ENCODE results near the gene PGAM5.

PGAM5 gene

GRCh38 chr12:132723764-132724140, 13.1 kb downstream of the PGAM5 start:
- no peaks in the 10 kb centered on the region for H3K9me3 ChIP-seq (ENCODE audit: insufficient read depth, low read depth, low read length)
- H3K4me3 ChIP-seq (ENCODE audit: low read length), result no peak overlapping the region
- H3K9ac ChIP-seq (ENCODE audit: low read depth, low read length), result no peak overlapping the region
- no peaks in the 10 kb centered on the region for H3K4me1 ChIP-seq (ENCODE audit: insufficient read depth, low read length)
- H3K27me3 ChIP-seq (ENCODE audit: insufficient read depth, low read length), result no peaks in the 10 kb centered on the region
- no peak overlapping the region for H3K27ac ChIP-seq (ENCODE audit: low read depth, low read length)
- H3K36me3 ChIP-seq (ENCODE audit: insufficient read depth, low read length), result peaks cover 93% of the 10 kb centered on the region
- WGBS, result 100% methylated on average over 2 of the region's 2 CpGs

- no peak overlapping the region for H3K4me3 ChIP-seq (ENCODE audit: low read length)
- H3K4me1 ChIP-seq (ENCODE audit: insufficient read depth, low read length), result no peaks in the 10 kb centered on the region
- H3K9ac ChIP-seq (ENCODE audit: low read depth, low read length), result no peak overlapping the region
- peaks cover 2% of the 10 kb centered on the region; the same call in 1 of the 2 replicates for H3K9me3 ChIP-seq (ENCODE audit: insufficient read depth, low read depth, low read length)
- no peaks in the 10 kb centered on the region for H3K27me3 ChIP-seq (ENCODE audit: insufficient read depth, low read length)
- peaks cover 90% of the 10 kb centered on the region for H3K36me3 ChIP-seq (ENCODE audit: insufficient read depth, low read length)
- 93% methylated on average over 30 of the region's 30 CpGs for WGBS
- no peak overlapping the region for H3K27ac ChIP-seq (ENCODE audit: low read depth, low read length)
These were observed 14.0 kb downstream of the PGAM5 start for GRCh38 chr12:132724506-132725241.

DNA sequence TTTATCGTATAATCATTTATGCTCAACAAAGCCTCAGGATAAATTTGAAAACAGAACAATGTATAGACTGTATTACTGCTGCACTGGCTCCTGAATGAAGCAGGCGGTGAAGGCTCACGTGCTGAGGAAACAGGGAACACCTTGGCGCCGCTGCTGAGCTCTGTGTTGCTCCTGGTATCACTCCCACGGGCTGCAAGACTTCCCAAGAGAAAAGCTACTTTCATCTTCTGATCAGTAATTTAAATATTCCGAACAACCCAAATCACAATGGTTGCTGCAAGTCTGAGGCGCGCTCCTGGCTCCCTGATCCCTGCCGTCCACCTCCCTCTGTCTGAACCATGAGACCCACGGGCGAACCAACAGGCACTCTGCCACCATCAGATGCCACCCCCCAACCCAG, 15.7 kb downstream of the PGAM5 start:
- no peaks in the 10 kb centered on the region for H3K27me3 ChIP-seq (ENCODE audit: insufficient read depth, low read length)
- peaks cover 93% of the 10 kb centered on the region for H3K36me3 ChIP-seq (ENCODE audit: insufficient read depth, low read length)
- 96% methylated on average over 12 of the region's 12 CpGs for WGBS
- peaks cover 6% of the 10 kb centered on the region; the same call in 1 of the 2 replicates for H3K9me3 ChIP-seq (ENCODE audit: insufficient read depth, low read depth, low read length)
- H3K4me1 ChIP-seq (ENCODE audit: insufficient read depth, low read length), result no peaks in the 10 kb centered on the region
- no peak overlapping the region for H3K27ac ChIP-seq (ENCODE audit: low read depth, low read length)
- H3K9ac ChIP-seq (ENCODE audit: low read depth, low read length), result no peak overlapping the region
- no peak overlapping the region for H3K4me3 ChIP-seq (ENCODE audit: low read length)

GRCh38 chr12:132727091-132727794, 16.6 kb downstream of the PGAM5 start:
- no peak overlapping the region for H3K9ac ChIP-seq (ENCODE audit: low read depth, low read length)
- H3K9me3 ChIP-seq (ENCODE audit: insufficient read depth, low read depth, low read length), result peaks cover 6% of the 10 kb centered on the region; the same call in 1 of the 2 replicates
- H3K4me3 ChIP-seq (ENCODE audit: low read length), result no peak overlapping the region
- peaks cover 95% of the 10 kb centered on the region for H3K36me3 ChIP-seq (ENCODE audit: insufficient read depth, low read length)
- no peaks in the 10 kb centered on the region for H3K4me1 ChIP-seq (ENCODE audit: insufficient read depth, low read length)
- no peak overlapping the region for H3K27ac ChIP-seq (ENCODE audit: low read depth, low read length)
- WGBS, result 93% methylated on average over 37 of the region's 37 CpGs
- no peaks in the 10 kb centered on the region for H3K27me3 ChIP-seq (ENCODE audit: insufficient read depth, low read length)

DNA sequence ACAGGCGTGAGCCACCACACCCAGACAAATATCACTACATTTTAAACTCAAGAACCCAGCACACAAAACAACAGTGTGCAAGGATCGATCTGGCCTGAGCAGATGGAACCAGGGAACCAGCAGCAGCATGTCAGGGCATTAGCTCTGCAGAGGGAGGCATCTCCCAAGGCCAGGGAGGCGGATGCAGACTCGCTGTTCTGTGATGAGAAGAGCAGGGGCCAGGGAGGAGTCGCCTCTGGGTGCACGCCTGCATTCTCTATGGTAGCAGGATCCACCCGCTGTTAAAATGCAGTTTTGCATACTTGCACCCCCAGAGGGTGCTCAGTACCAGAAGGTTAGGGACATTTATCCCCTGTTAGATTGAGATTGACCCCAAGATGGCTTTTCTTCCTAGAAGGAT, 17.9 kb downstream of the PGAM5 start:
- Histone ChIP-seq H3K27ac (ENCODE audit: low read depth, low read length) (no peak overlapping the region), H3K9ac (ENCODE audit: low read depth, low read length) (no peak overlapping the region), H3K36me3 (ENCODE audit: insufficient read depth, low read length) (peaks cover 97% of the 10 kb centered on the region), H3K9me3 (ENCODE audit: insufficient read depth, low read depth, low read length) (peaks cover 6% of the 10 kb centered on the region; the same call in 1 of the 2 replicates), H3K4me3 (ENCODE audit: low read length) (no peak overlapping the region), H3K27me3 (ENCODE audit: insufficient read depth, low read length) (no peaks in the 10 kb centered on the region), H3K4me1 (ENCODE audit: insufficient read depth, low read length) (no peaks in the 10 kb centered on the region)
- WGBS, result 93% methylated on average over 7 of the region's 7 CpGs

GRCh38 chr12:132729541-132730320, 19.1 kb downstream of the PGAM5 start:
- peaks cover 6% of the 10 kb centered on the region; the same call in 1 of the 2 replicates for H3K9me3 ChIP-seq (ENCODE audit: insufficient read depth, low read depth, low read length)
- no peaks in the 10 kb centered on the region for H3K27me3 ChIP-seq (ENCODE audit: insufficient read depth, low read length)
- no peaks in the 10 kb centered on the region for H3K4me1 ChIP-seq (ENCODE audit: insufficient read depth, low read length)
- no peak overlapping the region for H3K9ac ChIP-seq (ENCODE audit: low read depth, low read length)
- WGBS, result 93% methylated on average over 24 of the region's 24 CpGs
- H3K27ac ChIP-seq (ENCODE audit: low read depth, low read length), result no peak overlapping the region
- H3K36me3 ChIP-seq (ENCODE audit: insufficient read depth, low read length), result peaks cover 97% of the 10 kb centered on the region
- no peak overlapping the region for H3K4me3 ChIP-seq (ENCODE audit: low read length)

GRCh38 chr12:132730353-132730752, 19.7 kb downstream of the PGAM5 start:
- no peak overlapping the region for H3K9ac ChIP-seq (ENCODE audit: low read depth, low read length)
- no peaks in the 10 kb centered on the region for H3K27me3 ChIP-seq (ENCODE audit: insufficient read depth, low read length)
- no peaks in the 10 kb centered on the region for H3K4me1 ChIP-seq (ENCODE audit: insufficient read depth, low read length)
- no peak overlapping the region for H3K4me3 ChIP-seq (ENCODE audit: low read length)
- peaks cover 6% of the 10 kb centered on the region; the same call in 1 of the 2 replicates for H3K9me3 ChIP-seq (ENCODE audit: insufficient read depth, low read depth, low read length)
- no peak overlapping the region for H3K27ac ChIP-seq (ENCODE audit: low read depth, low read length)
- 93% methylated on average over 11 of the region's 11 CpGs for WGBS
- H3K36me3 ChIP-seq (ENCODE audit: insufficient read depth, low read length), result peaks cover 97% of the 10 kb centered on the region

DNA sequence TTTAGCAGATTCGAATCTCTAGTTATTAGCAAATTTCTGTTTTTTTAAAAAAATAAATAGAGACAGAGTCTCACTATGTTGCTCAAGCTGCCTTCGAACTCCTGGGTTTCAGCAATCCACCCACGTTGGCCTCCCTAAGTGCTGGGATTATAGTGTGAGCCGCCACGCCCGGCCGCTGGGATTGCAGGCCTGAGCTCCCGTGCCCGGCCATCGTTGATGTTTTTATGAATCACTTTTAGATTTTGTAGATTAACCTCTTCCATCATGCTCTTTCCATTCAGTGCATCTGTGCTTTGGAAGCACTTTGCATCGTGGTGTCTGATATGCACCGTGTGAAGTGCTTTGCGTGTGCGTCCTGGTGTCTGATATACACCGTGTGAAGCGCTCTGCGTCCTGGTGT, 20.9 kb downstream of the PGAM5 start:
- Histone ChIP-seq H3K9ac (ENCODE audit: low read depth, low read length) (no peak overlapping the region), H3K27ac (ENCODE audit: low read depth, low read length) (no peak overlapping the region), H3K27me3 (ENCODE audit: insufficient read depth, low read length) (no peaks in the 10 kb centered on the region), H3K36me3 (ENCODE audit: insufficient read depth, low read length) (peaks cover 96% of the 10 kb centered on the region), H3K4me1 (ENCODE audit: insufficient read depth, low read length) (no peaks in the 10 kb centered on the region), H3K9me3 (ENCODE audit: insufficient read depth, low read depth, low read length) (peaks cover 6% of the 10 kb centered on the region; the same call in 1 of the 2 replicates), H3K4me3 (ENCODE audit: low read length) (no peak overlapping the region)
- 95% methylated on average over 16 of the region's 17 CpGs for WGBS

DNA sequence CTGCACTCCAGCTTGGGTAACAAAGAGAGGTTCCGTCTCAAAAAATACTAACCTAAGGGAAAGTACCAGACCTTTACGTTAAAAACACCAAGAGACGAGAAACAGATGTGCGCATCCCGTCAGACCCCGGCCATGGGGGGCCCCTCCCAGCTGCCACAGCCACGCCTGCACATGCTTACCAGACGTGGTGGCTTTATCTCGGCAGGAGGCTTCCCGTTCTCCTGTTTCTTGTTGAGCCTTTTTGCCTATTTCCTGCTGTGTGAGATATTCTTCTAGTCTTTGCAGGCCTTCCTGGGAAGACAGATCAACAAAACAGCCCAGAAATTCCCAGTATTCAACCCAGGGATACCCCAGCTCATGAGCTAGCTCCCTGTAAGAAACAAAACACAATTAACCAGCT, 23.6 kb downstream of the PGAM5 start:
- H3K36me3 ChIP-seq (ENCODE audit: insufficient read depth, low read length), result peaks cover 93% of the 10 kb centered on the region
- WGBS, result 83% methylated on average over 10 of the region's 10 CpGs

GRCh38 chr12:132735496-132735895, 24.9 kb downstream of the PGAM5 start:
- no peak overlapping the region for H3K27ac ChIP-seq (ENCODE audit: low read depth, low read length)
- H3K27me3 ChIP-seq (ENCODE audit: insufficient read depth, low read length), result no peaks in the 10 kb centered on the region
- H3K36me3 ChIP-seq (ENCODE audit: insufficient read depth, low read length), result peaks cover 96% of the 10 kb centered on the region
- WGBS, result 96% methylated on average over 20 of the region's 20 CpGs
- no peak overlapping the region for H3K9ac ChIP-seq (ENCODE audit: low read depth, low read length)
- H3K9me3 ChIP-seq (ENCODE audit: insufficient read depth, low read depth, low read length), result no peaks in the 10 kb centered on the region
- no peak overlapping the region for H3K4me3 ChIP-seq (ENCODE audit: low read length)
- H3K4me1 ChIP-seq (ENCODE audit: insufficient read depth, low read length), result no peaks in the 10 kb centered on the region

More for the DNA sequence above, 23.6 kb downstream of the PGAM5 start:
- peaks cover 6% of the 10 kb centered on the region; the same call in 1 of the 2 replicates for H3K9me3 ChIP-seq (ENCODE audit: insufficient read depth, low read depth, low read length)
- H3K9ac ChIP-seq (ENCODE audit: low read depth, low read length), result no peak overlapping the region
- H3K4me3 ChIP-seq (ENCODE audit: low read length), result no peak overlapping the region
- H3K27me3 ChIP-seq (ENCODE audit: insufficient read depth, low read length), result no peaks in the 10 kb centered on the region
- H3K27ac ChIP-seq (ENCODE audit: low read depth, low read length), result no peak overlapping the region
- H3K4me1 ChIP-seq (ENCODE audit: insufficient read depth, low read length), result no peaks in the 10 kb centered on the region

DNA sequence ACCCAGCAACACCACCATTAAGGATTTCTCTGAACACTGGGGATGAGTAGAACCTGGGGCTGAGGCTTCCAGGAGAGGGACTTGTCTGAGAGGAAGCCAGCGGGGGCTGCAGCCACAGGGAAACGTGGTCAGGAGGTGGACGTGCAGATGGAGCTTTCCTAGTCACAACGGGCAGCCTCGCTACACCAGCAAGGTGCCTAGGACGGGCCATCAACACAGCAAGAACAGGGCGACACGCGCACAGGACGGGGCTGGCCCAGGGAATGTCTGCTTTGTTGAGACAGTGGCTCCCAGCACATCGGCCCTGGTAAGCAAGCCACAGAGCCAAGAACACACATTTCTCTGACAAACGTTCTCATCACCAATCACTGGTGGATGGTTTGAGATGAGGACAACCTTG, 25.7 kb downstream of the PGAM5 start:
- H3K9ac ChIP-seq (ENCODE audit: low read depth, low read length), result no peak overlapping the region
- H3K27me3 ChIP-seq (ENCODE audit: insufficient read depth, low read length), result no peaks in the 10 kb centered on the region
- peaks cover 96% of the 10 kb centered on the region for H3K36me3 ChIP-seq (ENCODE audit: insufficient read depth, low read length)
- no peak overlapping the region for H3K4me3 ChIP-seq (ENCODE audit: low read length)
- no peaks in the 10 kb centered on the region for H3K9me3 ChIP-seq (ENCODE audit: insufficient read depth, low read depth, low read length)
- H3K4me1 ChIP-seq (ENCODE audit: insufficient read depth, low read length), result no peaks in the 10 kb centered on the region
- WGBS, result 96% methylated on average over 12 of the region's 12 CpGs
- no peak overlapping the region for H3K27ac ChIP-seq (ENCODE audit: low read depth, low read length)
